Keratinocyte (primary cell): ENCODE data around the gene TOP1. TPM values are rescaled to one million over a fixed set of nuclear protein-coding genes. Genes with fewer than 3 reads are reported as not detected.

ENCODE experiments used
- DNase-seq: peaks from one replicate; pipeline ENCODE4 v3.0.0-alpha.2; 2011; ENCODE audit warnings: low read depth, missing footprints, low spot score
- FAIRE-seq: peaks from 2 replicates; lab custom pipeline; 2011; peaks lifted over from hg19 to GRCh38; lab: Jason Lieb, UNC
- H2AFZ ChIP-seq: 2 replicates; pipeline ENCODE4 v1.6.0; 2012; ENCODE audit warnings: low read length, control low read depth, inconsistent platforms; ENCODE audit not compliant: control insufficient read depth
- H3K27ac ChIP-seq: 2 replicates; pipeline ENCODE4 v1.5.1; 2011; ENCODE audit warnings: low read length; ENCODE audit not compliant: control insufficient read depth, insufficient read depth
- H3K27me3 ChIP-seq: 3 replicates; pipeline ENCODE4 v1.6.0; 2011; ENCODE audit warnings: low read length; ENCODE audit not compliant: control insufficient read depth, insufficient read depth; ENCODE audit errors: extremely low read depth
- H3K36me3 ChIP-seq, 2 experiments: 2 replicates in 1 of 2; 3 replicates in 1 of 2; pipeline ENCODE4 v1.5.1; 2011; ENCODE audit warnings: low read length in 2 of 2, mild to moderate bottlenecking in 1 of 2; ENCODE audit not compliant: control insufficient read depth in 2 of 2, insufficient read depth in 2 of 2; ENCODE audit errors: extremely low read depth in 1 of 2
- H3K4me1 ChIP-seq: 3 replicates; pipeline ENCODE4 v1.5.1; 2011; ENCODE audit warnings: low read length; ENCODE audit not compliant: control insufficient read depth, insufficient read depth; ENCODE audit errors: extremely low read depth
- H3K4me2 ChIP-seq: 3 replicates; pipeline ENCODE4 v1.6.0; 2011; ENCODE audit warnings: low read depth, low read length; ENCODE audit not compliant: control insufficient read depth, insufficient read depth; ENCODE audit errors: extremely low read depth
- H3K4me3 ChIP-seq, 3 experiments: fragments of 200-600 bp in 1 of 3; sonication (generic) in 1 of 3; 2 replicates in 2 of 3; 3 replicates in 1 of 3; pipeline ENCODE4 v1.5.1; 2011 to 2016; ENCODE audit warnings: low read length in 3 of 3, mild to moderate bottlenecking in 3 of 3, control low read depth in 2 of 3, inconsistent platforms in 1 of 3, low read depth in 1 of 3, mixed read lengths in 1 of 3, mixed run types in 1 of 3, moderate library complexity in 1 of 3; ENCODE audit not compliant: control insufficient read depth in 2 of 3, insufficient read depth in 2 of 3; ENCODE audit errors: extremely low read depth in 1 of 3
- H3K79me2 ChIP-seq: 2 replicates; pipeline ENCODE4 v1.6.0; 2012; ENCODE audit warnings: low read length; ENCODE audit not compliant: control insufficient read depth, insufficient read depth
- H3K9ac ChIP-seq: 3 replicates; pipeline ENCODE4 v1.6.0; 2011; ENCODE audit warnings: low read length; ENCODE audit not compliant: control insufficient read depth, insufficient read depth; ENCODE audit errors: extremely low read depth
- H3K9me1 ChIP-seq: 3 replicates; pipeline ENCODE4 v1.6.0; 2011; ENCODE audit warnings: low read length; ENCODE audit not compliant: control insufficient read depth, insufficient read depth; ENCODE audit errors: extremely low read depth
- H3K9me3 ChIP-seq: 2 replicates; pipeline ENCODE4 v1.5.1; 2012; ENCODE audit warnings: low read depth, low read length; ENCODE audit not compliant: control insufficient read depth
- H4K20me1 ChIP-seq: 3 replicates; pipeline ENCODE4 v1.6.0; 2011; ENCODE audit warnings: low read length; ENCODE audit not compliant: control insufficient read depth, insufficient read depth; ENCODE audit errors: extremely low read depth
- EZH2 ChIP-seq: IDR thresholded peaks from one replicate; pipeline ENCODE4 v1.6.1; 2012; ENCODE audit warnings: inconsistent platforms, mild to moderate bottlenecking, low read length, moderate library complexity
- dilution Hi-C: fragments of 300-500 bp; cut with MboI; formaldehyde crosslinking; loops from one replicate; pipeline ENCODE4 v1.7.0; 2020; ENCODE audit warnings: low sequenced_read_pairs; ENCODE audit not compliant: extremely low pct_ligation_motif_present
- polyA plus RNA-seq, 5 experiments: library from polyadenylated mRNA; depleted of rRNA in 3 of 5; stranded (reverse) in 3 of 5; stranded (forward) in 1 of 5; unstranded in 1 of 5; fragments of >200 nt; gene quantifications; 1 replicate in 1 of 5; 2 replicates in 3 of 5; 3 replicates in 1 of 5; pipeline versions ENCODE4 v1.2.1 to v1.2.3, GENCODE V29; 2011 to 2012; ENCODE audit warnings: missing spikeins in 2 of 5, low read depth in 1 of 5, low replicate concordance in 1 of 5
- TF ChIP-seq, protein P1 (sequence below), 3 experiments: IDR thresholded peaks in 1 of 3; conservative IDR thresholded peaks in 1 of 3; optimal IDR thresholded peaks in 1 of 3; 2 replicates in 2 of 3; 3 replicates in 1 of 3; pipeline versions ENCODE3 to v1.5.1; 2011; ENCODE audit warnings: low read length in 3 of 3, mild to moderate bottlenecking in 3 of 3, moderate library complexity in 2 of 3, control low read depth in 1 of 3, inconsistent platforms in 1 of 3; ENCODE audit not compliant: insufficient read depth in 2 of 3; ENCODE audit errors: extremely low read depth in 1 of 3

TOP1 gene
- polyA plus RNA-seq, 1 donor (not counting 4 experiments of a cell fraction or from before 2014, with no cell fraction given), result 25.2 TPM

DNA sequence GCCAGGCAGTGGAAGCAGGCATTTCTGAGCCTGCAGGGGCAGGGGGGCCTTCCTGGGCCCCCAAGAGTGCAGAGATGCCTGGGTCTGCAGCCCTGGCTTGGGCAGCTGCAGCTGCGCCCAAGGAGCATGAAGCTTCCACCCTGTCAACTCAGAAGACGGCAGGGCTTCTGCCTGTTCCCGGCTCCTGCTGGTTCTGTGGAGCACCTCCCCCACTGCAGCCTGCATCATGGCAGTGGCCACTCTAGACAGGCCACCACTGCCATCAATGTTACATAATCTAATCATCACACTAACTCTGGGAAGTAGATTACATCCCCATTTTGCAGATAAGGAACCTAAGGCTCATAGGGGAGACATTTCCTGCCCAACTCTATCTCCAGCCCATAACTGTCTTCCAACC is 21.1 kb upstream of the TOP1 start:
- no peak for TF ChIP-seq EZH2
- TF ChIP-seq, protein P1, sequence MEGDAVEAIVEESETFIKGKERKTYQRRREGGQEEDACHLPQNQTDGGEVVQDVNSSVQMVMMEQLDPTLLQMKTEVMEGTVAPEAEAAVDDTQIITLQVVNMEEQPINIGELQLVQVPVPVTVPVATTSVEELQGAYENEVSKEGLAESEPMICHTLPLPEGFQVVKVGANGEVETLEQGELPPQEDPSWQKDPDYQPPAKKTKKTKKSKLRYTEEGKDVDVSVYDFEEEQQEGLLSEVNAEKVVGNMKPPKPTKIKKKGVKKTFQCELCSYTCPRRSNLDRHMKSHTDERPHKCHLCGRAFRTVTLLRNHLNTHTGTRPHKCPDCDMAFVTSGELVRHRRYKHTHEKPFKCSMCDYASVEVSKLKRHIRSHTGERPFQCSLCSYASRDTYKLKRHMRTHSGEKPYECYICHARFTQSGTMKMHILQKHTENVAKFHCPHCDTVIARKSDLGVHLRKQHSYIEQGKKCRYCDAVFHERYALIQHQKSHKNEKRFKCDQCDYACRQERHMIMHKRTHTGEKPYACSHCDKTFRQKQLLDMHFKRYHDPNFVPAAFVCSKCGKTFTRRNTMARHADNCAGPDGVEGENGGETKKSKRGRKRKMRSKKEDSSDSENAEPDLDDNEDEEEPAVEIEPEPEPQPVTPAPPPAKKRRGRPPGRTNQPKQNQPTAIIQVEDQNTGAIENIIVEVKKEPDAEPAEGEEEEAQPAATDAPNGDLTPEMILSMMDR (optimal IDR thresholded peaks at IDR 0.05 in 1 of 3, IDR thresholded peaks at IDR 0.05 in 1 of 3, conservative IDR thresholded peaks at IDR 0.05 in 1 of 3; ENCODE audit: extremely low read depth in 1 of 3, insufficient read depth in 2 of 3, low read length in 3 of 3), result no peak
- H3K9me1 ChIP-seq, result peaks cover 2% of the 10 kb centered on the region
- H4K20me1 ChIP-seq, result no peaks in the 10 kb centered on the region
- H3K9ac ChIP-seq, result no peak overlapping the region
- H3K4me2 ChIP-seq, result no peak overlapping the region
- H3K27ac ChIP-seq, result no peak overlapping the region
- no peaks in the 10 kb centered on the region for H3K36me3 ChIP-seq
- no peaks in the 10 kb centered on the region for H3K27me3 ChIP-seq
- H2AFZ ChIP-seq, result no peak overlapping the region
- no peak for DNase-seq
- FAIRE-seq, result no peak
- no peaks in the 10 kb centered on the region for H3K79me2 ChIP-seq
- H3K4me3 ChIP-seq, result no peak overlapping the region
- dilution Hi-C loops, result no loop called here
- H3K4me1 ChIP-seq, result peaks cover 51% of the 10 kb centered on the region
- peaks cover 3% of the 10 kb centered on the region for H3K9me3 ChIP-seq

DNA sequence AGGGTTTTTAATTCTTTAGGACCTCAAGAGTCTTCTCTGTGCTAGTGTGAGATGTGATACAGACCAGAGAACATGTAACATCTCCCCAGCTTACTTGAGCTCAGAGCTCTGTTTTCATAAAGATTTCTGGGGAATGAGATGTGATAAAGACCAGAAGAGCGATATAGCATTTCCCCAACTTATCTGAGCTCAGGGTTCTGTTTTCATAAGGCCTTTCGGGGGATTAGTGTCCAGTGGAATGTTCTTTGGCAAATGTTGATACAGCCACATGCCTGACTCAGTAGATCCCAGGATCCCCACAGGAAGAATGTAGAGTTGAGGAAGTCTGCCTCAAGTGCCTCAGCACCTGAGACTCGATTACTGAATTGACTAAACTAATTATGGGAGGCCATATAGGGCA is 18.7 kb upstream of the TOP1 start:
- H3K9me3 ChIP-seq, result peaks cover 3% of the 10 kb centered on the region
- H3K9ac ChIP-seq, result no peak overlapping the region
- no peaks in the 10 kb centered on the region for H3K79me2 ChIP-seq
- no peaks in the 10 kb centered on the region for H3K36me3 ChIP-seq
- H3K4me1 ChIP-seq, result peaks cover 37% of the 10 kb centered on the region
- no peaks in the 10 kb centered on the region for H3K27me3 ChIP-seq
- no peak overlapping the region for H2AFZ ChIP-seq
- TF ChIP-seq, protein P1 (optimal IDR thresholded peaks at IDR 0.05 in 1 of 3, IDR thresholded peaks at IDR 0.05 in 1 of 3, conservative IDR thresholded peaks at IDR 0.05 in 1 of 3; ENCODE audit: extremely low read depth in 1 of 3, insufficient read depth in 2 of 3, low read length in 3 of 3), result no peak
- TF ChIP-seq EZH2, result no peak
- no peak overlapping the region for H3K4me2 ChIP-seq
- no peak overlapping the region for H3K4me3 ChIP-seq
- peaks cover 2% of the 10 kb centered on the region for H3K9me1 ChIP-seq
- H3K27ac ChIP-seq, result no peak overlapping the region
- no peak for DNase-seq
- H4K20me1 ChIP-seq, result no peaks in the 10 kb centered on the region
- FAIRE-seq, result no peak
- dilution Hi-C loops, result no loop called here
